ENCODE results near the gene LRP1.
"Not testable (repeated sequence)": the region's sequence is repeated elsewhere in the genome, so short reads cannot be mapped to it uniquely, and the experiment has no call there.

Gene LRP1

GRCh38 chr12:57112492-57113294 is 15.6 kb upstream of the LRP1 start:
- DNase-seq, result no peak

GRCh38 chr12:57116580-57117281 is 11.6 kb upstream of the LRP1 start:
- no peak for DNase-seq

GRCh38 chr12:57118711-57119271 is 9.5 kb upstream of the LRP1 start:
- DNase-seq, result no peak

- no peak for DNase-seq
These were observed 8.8 kb upstream of the LRP1 start for GRCh38 chr12:57119294-57120085.

- not testable (repeated sequence) for DNase-seq
These were observed 7.6 kb upstream of the LRP1 start for GRCh38 chr12:57120718-57121117.

- DNase-seq, result no peak
These were observed 4.5 kb upstream of the LRP1 start for GRCh38 chr12:57123813-57124212.

GRCh38 chr12:57124261-57124877 is 3.9 kb upstream of the LRP1 start:
- peak; percentile 36 for DNase-seq

GRCh38 chr12:57126061-57126460 is 2.2 kb upstream of the LRP1 start:
- no peak for DNase-seq

GRCh38 chr12:57126561-57126960 is 1.7 kb upstream of the LRP1 start:
- DNase-seq, result no peak

- no peak for DNase-seq
These were observed 1.1 kb upstream of the LRP1 start for GRCh38 chr12:57127101-57127725.

- DNase-seq, result no peak
These were observed 400 bp downstream of the LRP1 start for GRCh38 chr12:57128519-57129247.

- no peak for DNase-seq
These were observed 1.1 kb downstream of the LRP1 start for GRCh38 chr12:57129321-57129842.

- no peak for DNase-seq
These were observed 1.6 kb downstream of the LRP1 start for GRCh38 chr12:57129889-57130288.

GRCh38 chr12:57130941-57131340 is 2.7 kb downstream of the LRP1 start:
- no peak for DNase-seq

- DNase-seq, result no peak
These were observed 3.8 kb downstream of the LRP1 start for GRCh38 chr12:57131896-57132744.

GRCh38 chr12:57133013-57133569 is 4.8 kb downstream of the LRP1 start:
- DNase-seq, result no peak

- DNase-seq, result no peak
These were observed 5.6 kb downstream of the LRP1 start for GRCh38 chr12:57133916-57134315.

- DNase-seq, result no peak
These were observed 6.7 kb downstream of the LRP1 start for GRCh38 chr12:57134949-57135348.

GRCh38 chr12:57135527-57136326 is 7.4 kb downstream of the LRP1 start:
- DNase-seq, result no peak

Measured in DMS79 treated with DMSO at 0.1 percent for 48 hours (cell line).